ENCODE results near the gene PLPPR2. TPM values are rescaled to one million over a fixed set of nuclear protein-coding genes. Genes with fewer than 3 reads are reported as not detected.

The PLPPR2 gene
- total and polyA plus RNA-seq, 2 of the 4 experiments (the other 2 are of a cell fraction), result 3.9 to 45.2 TPM

DNA sequence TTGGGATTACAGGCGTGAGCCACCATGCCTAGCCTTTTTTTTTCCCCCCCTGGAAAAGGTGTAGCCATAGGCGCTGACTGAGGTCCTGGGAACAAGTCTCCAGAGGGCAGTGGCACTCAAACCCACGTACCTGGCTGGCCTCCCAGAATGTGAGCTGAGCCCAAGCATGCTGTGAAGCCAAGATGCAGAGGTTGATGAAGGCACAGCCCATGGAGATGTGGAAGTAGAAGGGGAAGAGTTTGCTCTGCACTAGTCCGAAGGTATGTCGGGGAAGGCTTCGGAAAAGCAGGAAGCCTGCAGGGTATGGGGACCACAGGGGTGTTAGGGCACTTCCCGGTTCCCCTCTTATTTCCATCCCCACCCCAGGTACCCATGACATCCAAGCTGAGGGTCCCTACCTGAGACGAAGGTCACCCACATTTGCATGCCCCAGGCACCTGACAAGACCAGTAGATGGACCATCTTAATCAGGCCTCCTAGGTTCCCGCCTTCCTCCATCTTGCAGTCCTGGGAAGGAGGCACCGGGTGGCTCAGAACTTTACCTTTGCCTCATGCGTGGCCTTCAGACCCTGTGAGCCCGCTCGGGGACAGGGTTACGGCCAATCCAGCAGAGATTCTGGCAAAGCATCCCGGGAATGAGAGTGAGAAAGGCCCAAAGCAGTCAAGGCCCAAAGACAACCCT lies 10.0 kb upstream of the PLPPR2 start (continued):
- TF ChIP-seq, protein P1, sequence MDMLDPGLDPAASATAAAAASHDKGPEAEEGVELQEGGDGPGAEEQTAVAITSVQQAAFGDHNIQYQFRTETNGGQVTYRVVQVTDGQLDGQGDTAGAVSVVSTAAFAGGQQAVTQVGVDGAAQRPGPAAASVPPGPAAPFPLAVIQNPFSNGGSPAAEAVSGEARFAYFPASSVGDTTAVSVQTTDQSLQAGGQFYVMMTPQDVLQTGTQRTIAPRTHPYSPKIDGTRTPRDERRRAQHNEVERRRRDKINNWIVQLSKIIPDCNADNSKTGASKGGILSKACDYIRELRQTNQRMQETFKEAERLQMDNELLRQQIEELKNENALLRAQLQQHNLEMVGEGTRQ (IDR thresholded peaks at IDR 0.05; ENCODE audit: low read depth, low read length), result no peak
- TF ChIP-seq CHD1 (IDR thresholded peaks at IDR 0.05; ENCODE audit: low read depth, low read length), result no peak
